Effector CD4-positive, alpha-beta T cell (primary cell): ENCODE data around the gene KLHL17.

Source experiments
- DNase-seq: peaks from one replicate; pipeline ENCODE4 v3.0.0-alpha.2; 2020
- total RNA-seq: gene quantifications from one replicate; lab custom pipeline; 2026; lab: John Stamatoyannopoulos, UW

KLHL17 gene
- total RNA-seq = 22.5 reads per million, percentile 49 among the genes with 10 or more reads in this experiment

DNA sequence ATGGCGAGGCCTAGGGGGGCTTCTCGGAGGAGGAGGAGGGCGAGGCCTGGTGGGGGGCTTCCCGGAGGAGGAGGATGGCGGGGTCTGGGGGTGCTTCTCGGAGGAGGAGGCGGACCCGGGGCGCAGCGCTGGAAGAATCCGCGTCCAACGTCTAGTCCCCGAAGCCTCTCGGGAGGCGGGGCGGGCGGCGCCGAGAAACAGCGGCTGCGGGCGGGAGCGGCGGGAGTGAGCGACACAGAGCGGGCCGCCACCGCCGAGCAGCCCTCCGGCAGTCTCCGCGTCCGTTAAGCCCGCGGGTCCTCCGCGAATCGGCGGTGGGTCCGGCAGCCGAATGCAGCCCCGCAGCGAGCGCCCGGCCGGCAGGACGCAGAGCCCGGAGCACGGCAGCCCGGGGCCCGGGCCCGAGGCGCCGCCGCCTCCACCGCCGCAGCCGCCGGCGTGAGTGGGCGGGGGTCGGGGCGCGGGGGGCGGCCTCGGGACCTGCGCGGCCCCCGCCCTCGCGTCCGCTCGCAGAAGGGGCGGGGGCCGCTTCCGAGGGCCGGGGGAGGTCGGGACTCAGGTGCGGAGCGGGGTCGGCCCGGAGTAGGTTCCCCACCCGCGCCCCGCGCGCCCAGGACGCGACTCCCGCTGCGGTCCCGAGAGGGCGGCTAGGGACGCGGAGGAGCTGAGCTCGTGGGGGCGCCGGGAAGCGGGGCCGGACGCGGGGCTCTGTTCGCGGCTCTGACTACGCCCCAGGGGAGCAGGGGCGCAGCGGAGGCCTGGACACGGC is at the start of gene KLHL17:
Gene KLHL17, plus strand, starts transcription at position 222 of the 769 bp plus-strand sequence. Its CDS starts 110 bp downstream, at position 332.
- peak; percentile 78 for DNase-seq

- peak; percentile 1 for DNase-seq
These were observed 49.3 kb upstream of the KLHL17 start for GRCh38 chr1:910881-911721.

- peak; percentile 1 for DNase-seq
These were observed 48.3 kb upstream of the KLHL17 start for GRCh38 chr1:911875-912739.

DNA sequence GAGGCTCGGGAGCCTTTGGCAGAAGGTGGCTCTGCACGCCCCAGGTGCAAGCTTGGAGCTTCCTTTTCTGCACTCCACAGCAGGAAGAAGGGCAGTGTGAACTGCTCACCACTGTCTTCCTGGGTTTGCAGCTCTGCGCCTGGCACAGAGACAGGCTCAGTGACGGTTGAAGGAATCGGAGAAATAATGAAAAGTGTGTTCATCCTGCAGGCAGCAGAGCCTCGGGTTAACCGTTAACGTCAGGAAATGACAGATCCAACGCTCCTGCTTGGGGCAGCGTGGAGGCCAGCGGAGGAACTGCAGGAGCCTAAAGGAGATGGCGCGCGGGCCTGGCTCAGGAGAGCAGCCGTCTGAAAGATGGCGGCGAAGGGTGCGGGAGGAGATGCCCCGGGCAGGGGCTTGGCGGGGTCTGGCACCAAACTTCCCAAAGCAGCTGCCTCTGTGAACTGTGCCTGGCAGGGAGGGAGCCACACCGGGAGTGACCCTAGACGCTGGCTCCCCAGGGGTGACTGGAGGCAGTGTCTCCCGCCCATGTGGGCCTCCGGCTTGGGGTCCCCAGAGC is 47.6 kb upstream of the KLHL17 start:
- DNase-seq = peak; percentile 1

DNA sequence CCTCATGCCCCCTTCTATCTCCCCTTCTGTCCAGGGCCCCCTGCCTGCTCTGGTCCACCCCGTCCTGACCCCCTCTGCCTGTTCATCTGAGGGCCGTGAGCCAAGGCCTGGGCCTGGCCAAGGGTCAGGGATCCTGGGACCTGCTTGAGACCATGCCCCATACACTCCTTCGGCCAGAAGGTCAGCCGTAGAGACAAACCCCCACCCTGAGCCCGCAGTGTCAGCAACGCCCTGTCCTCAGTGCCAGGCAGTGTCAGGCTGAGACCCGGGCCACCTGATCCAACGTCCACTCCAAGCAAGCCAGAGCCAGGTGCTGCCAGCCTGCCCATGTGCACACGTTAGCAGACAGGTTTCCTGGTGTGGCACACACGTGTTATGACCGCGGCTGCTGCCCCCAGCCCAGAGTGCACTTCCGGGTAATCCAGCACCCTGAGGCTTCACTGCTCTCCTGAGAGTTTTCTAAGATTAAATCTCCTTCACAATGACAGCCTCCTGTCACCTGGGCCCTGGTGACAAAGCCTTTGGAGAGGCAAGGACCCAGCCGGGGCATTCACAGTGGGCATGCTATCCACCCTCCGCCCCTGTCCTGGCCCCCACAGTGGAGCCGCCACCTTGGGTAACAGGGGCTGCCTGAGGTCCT is 46.8 kb upstream of the KLHL17 start:
- DNase-seq = peak; percentile 1

GRCh38 chr1:914131-914890 is 46.1 kb upstream of the KLHL17 start:
- no peak for DNase-seq

DNA sequence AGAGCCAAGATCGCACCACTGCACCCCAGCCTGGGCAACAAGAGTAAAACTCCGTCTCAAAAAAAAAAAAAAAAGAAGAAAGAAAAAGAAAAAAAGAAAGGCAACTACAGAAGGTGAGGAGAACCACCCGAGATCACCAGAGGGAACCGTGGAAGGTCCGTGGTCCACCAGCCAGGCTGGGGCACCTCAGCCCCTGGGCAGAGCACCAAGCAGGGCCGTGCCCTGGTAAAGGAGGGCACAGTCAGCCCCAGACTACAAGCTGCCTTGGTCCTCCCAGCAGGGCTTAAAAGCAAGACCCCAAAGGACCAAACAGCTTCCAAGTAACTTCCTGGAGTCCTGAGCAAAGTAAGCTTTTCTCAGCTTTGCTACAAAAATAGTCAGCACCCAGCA is 45.5 kb upstream of the KLHL17 start:
- DNase-seq = no peak

DNA sequence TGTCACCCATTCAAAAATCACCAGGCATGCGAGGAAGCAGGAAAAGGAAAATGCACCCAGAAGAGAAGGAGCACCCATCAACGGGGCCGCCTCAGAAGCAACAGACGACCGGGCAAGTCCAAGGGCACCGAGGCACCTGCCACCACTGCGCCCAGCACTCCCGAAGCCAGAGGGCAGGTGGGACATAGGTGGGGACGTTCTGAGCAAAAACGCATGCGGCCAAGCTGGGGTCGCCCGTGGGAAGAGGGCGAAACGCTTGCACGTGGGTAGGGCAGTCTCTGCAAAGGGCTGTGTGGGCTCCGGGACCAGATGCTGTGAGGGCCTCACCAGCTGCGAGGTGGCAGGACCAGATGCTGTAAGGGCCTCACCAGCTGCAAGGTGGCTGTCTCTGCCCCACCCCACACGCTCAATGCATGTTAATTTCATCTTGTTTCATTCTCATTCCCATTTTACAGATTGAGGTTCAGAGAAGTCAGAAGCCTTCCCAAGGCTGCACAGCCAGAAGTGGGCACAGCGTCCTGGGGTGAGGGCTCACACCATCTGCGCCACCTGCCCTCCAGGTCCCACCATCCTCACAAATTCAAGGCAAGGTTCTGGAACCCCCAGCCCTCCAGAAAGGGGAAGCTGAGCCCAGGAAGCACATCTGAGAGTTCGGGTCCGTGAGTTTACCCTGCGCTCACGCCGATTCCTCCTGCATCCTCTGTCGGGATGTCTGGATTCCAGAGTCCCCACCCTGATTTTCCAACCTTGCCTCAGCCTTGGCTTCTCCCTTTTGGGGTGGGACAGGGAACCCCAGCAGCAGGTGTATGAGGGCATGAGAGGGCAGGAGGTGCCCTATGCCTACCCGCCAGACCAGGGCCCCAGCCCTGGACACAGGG is 44.9 kb upstream of the KLHL17 start:
- DNase-seq = no peak

DNA sequence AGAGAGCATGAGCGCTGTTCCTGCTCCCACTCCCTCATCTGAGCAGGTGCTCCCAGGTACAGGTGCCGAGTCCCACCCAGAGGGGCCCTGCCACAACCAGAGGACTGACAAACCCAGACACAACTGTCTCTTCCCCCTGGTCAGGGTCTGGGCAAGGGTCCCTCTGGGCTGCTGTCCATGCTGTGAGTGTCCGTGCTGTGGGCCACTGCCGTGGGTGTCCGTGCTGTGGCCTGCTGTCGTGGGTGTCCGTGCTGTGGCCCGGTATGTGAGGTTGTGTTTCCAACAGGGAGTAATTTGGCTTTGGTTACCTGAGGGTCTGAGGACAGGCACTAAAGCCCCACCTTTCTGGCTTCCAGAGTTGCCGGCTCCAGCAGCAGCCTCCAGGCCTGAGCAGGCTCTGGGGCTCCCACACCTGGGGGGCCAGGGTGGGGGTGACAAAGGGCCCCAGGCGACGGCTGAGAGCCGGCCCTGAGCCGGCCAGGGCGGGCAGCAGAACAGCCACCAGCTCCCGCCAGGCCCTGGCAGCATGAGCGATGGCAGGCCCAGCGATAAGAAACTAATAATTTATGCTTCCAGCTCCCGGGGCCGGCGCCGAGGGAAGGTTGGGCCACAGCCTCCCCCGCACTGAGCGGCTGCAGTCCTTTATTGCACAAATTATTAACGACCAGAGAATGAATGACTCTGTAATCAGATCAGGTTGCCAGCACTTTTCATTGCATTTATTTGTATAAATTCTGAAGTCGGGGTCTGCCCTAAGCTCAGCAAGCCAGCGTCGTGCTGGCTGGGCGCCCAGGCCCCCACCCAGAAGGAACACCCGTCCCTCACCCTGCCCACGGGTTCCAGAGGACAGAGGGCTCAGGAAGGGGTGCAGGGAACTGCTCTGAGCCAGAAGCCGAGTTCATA is 44.0 kb upstream of the KLHL17 start:
- no peak for DNase-seq

- DNase-seq = no peak
These were observed 43.3 kb upstream of the KLHL17 start for GRCh38 chr1:917076-917459.

- DNase-seq = no peak
These were observed 42.8 kb upstream of the KLHL17 start for GRCh38 chr1:917466-918091.

- DNase-seq = no peak
These were observed 42.0 kb upstream of the KLHL17 start for GRCh38 chr1:918353-918752.

DNA sequence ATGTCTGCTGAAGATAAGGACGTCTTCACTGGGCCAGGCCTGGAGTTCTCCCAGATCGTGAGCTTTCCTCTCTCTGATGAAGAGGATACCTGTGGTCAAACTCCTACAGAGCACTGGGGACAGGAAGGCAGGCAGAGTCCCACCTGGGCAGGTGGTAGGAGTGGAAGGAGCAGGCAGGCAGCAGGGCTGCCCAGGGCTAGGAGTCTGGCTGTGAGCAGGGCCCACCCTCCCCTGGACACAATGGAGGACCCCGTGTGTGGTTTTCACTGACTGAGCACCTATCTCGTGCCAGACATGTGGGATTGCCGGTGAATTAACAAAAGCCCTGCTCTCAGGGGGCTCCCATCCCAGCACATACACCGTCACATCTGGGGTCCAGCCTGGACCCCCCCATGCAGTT is 41.5 kb upstream of the KLHL17 start:
- no peak for DNase-seq

DNA sequence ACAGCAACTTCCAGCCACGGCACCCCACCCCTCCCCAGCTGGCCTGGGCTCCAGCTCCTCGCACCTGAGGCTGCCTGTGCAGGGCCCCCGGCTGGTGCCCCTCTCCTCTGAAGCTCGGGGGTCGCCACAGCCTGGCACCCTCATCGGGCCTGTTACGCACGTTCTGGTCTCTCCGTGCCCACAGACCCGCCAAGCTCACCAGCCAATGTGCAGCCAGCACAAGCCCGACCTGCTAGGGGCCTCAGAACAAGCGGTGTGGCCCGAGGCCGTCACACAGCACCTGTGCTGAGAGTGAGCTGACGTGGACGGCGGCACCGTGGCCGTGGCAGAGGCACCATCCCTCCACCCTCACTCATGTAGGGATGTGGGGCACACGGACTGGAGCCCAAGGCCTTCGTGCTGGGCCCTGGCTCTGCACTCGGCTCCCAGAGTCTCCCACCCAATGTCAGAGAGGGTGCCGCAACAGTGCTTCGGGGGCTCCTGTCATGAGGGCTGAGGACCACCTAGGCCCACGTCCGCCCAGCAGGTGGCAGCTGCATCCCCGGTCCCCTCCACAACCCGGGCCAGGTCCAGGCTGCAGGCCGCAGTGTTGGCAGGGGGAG is 41.0 kb upstream of the KLHL17 start:
- no peak for DNase-seq

GRCh38 chr1:920010-920409 is 40.4 kb upstream of the KLHL17 start:
- no peak for DNase-seq

GRCh38 chr1:920521-920920 is 39.9 kb upstream of the KLHL17 start:
- DNase-seq = no peak

- DNase-seq = no peak
These were observed 39.2 kb upstream of the KLHL17 start for GRCh38 chr1:921011-921837.
